Measurements from ENCODE around the gene CD40.

DNA sequence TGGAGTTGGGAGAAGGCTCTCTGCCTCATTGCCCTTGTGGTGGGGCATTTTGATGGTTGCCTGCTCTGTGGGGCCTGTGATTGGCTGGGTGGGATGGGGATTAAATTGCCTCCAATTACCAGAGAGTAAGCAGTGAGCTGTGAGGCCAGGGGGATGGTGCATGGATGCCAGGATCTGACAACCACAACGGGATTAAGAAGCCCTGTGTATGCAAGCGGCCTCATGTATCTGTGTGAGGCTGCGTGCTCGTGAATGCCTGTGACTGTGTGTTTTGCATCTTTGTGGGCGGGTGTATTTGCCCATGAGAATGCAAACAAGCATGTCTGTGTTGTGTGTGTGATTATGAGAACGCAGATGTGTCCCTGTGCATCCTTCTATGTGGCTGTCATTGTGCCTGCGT is 46.1 kb downstream of the CD40 start:
- no peak for TF ChIP-seq HOXA7 (CRISPR knock-in tag; IDR thresholded peaks at IDR 0.05)
- no peak for TF ChIP-seq PHF8 (IDR thresholded peaks at IDR 0.05; ENCODE audit: borderline replicate concordance, low read depth)
- TF ChIP-seq, protein P1, sequence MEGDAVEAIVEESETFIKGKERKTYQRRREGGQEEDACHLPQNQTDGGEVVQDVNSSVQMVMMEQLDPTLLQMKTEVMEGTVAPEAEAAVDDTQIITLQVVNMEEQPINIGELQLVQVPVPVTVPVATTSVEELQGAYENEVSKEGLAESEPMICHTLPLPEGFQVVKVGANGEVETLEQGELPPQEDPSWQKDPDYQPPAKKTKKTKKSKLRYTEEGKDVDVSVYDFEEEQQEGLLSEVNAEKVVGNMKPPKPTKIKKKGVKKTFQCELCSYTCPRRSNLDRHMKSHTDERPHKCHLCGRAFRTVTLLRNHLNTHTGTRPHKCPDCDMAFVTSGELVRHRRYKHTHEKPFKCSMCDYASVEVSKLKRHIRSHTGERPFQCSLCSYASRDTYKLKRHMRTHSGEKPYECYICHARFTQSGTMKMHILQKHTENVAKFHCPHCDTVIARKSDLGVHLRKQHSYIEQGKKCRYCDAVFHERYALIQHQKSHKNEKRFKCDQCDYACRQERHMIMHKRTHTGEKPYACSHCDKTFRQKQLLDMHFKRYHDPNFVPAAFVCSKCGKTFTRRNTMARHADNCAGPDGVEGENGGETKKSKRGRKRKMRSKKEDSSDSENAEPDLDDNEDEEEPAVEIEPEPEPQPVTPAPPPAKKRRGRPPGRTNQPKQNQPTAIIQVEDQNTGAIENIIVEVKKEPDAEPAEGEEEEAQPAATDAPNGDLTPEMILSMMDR (IDR thresholded peaks at IDR 0.05): no peak
- TF ChIP-seq FOSL2 (IDR thresholded peaks at IDR 0.05): no peak
- no peak for TF ChIP-seq FOSL2 (CRISPR knock-in tag; IDR thresholded peaks at IDR 0.05)

Data from A549 (cell line).